Upper lobe of left lung (tissue), 6 donors: ENCODE data around the gene MYOM1. TPM values are rescaled to one million over a fixed set of nuclear protein-coding genes. Genes with fewer than 3 reads are reported as not detected.
A peak's percentile ranks its signal among the peaks of the same experiment; 100 is the strongest.

Source experiments
- ATAC-seq, 2 donors: fragments of 200-7000 bp; cut with Tn5 transposase; one replicate each; pipeline ENCODE4 v1.9.1; 2022; ENCODE audit warnings: mild to moderate bottlenecking in 2 of 2, moderate library complexity in 2 of 2; ENCODE audit not compliant: low FRiP score in 2 of 2
- DNase-seq, 2 donors: peaks; one replicate each; pipeline ENCODE4 v3.0.0-alpha.2; 2019 to 2020
- H3K27ac ChIP-seq, 4 donors: fragments of 200-600 bp; sonication (generic); one replicate each; pipeline ENCODE4 v1.5.1; 2016 to 2019
- H3K27me3 ChIP-seq, 4 donors: fragments of 200-600 bp; sonication (generic); one replicate each; pipeline ENCODE4 v1.5.1; 2017 to 2019
- H3K36me3 ChIP-seq, 4 donors: fragments of 200-600 bp; sonication (generic); one replicate each; pipeline ENCODE4 v1.5.1; 2016 to 2019
- H3K4me1 ChIP-seq, 4 donors: fragments of 200-600 bp; sonication (generic); one replicate each; pipeline ENCODE4 v1.5.1; 2018 to 2019
- H3K4me3 ChIP-seq, 4 donors: fragments of 200-600 bp; sonication (generic); one replicate each; pipeline ENCODE4 v1.5.1; 2017 to 2019; ENCODE audit warnings: mild to moderate bottlenecking in 2 of 4, moderate library complexity in 1 of 4
- H3K9me3 ChIP-seq, 4 donors: fragments of 200-600 bp; sonication (generic); one replicate each; pipeline ENCODE4 v1.5.1; 2018 to 2019
- CTCF ChIP-seq, 6 experiments: fragments of 450-650 bp in 4 of 6; fragments of 200-600 bp in 2 of 6; sonication (generic) in 2 of 6; IDR thresholded peaks; one replicate each; pipeline ENCODE4 v1.5.1; 2016 to 2019; ENCODE audit warnings: antibody characterized with exemption in 6 of 6
- EP300 ChIP-seq, 4 donors: sonication (generic); formaldehyde crosslinking; IDR thresholded peaks; one replicate each; pipeline ENCODE4 v1.5.1; 2017; ENCODE audit warnings: antibody characterized with exemption in 4 of 4, control low read depth in 2 of 4
- POLR2A ChIP-seq, 4 donors: fragments of 450-650 bp; IDR thresholded peaks; one replicate each; pipeline ENCODE4 v1.5.1; 2016 to 2017; ENCODE audit warnings: antibody characterized with exemption in 4 of 4, mild to moderate bottlenecking in 2 of 4
- POLR2AphosphoS5 ChIP-seq, 2 donors: sonication (generic); formaldehyde crosslinking; IDR thresholded peaks; one replicate each; pipeline ENCODE4 v1.5.1; 2017; ENCODE audit warnings: antibody characterized with exemption in 2 of 2
- WGBS, 2 donors: methylation state at CpG; one replicate each; pipeline ENCODE4 v1.1.5; 2017 to 2018; 5-methylcytosine and 5-hydroxymethylcytosine counted together
- total RNA-seq, 6 donors: library from RNA; depleted of rRNA in 4 of 6; stranded (reverse); fragments of >200 nt in 4 of 6; gene quantifications; one replicate each; pipeline versions ENCODE4 v1.1.0 to v1.2.1, GENCODE V29; 2016 to 2021
- donor health status: DM: no; HTN: no; CAD: no; lungs with moderate emphysema.
- donor health status: DM: no; HTN: yes; CAD: no; lungs with severe emphysema.

MYOM1 gene
- total RNA-seq, 6 donors from 2014 or later, result 0.76 to 11.2 (median 2.2) TPM

DNA sequence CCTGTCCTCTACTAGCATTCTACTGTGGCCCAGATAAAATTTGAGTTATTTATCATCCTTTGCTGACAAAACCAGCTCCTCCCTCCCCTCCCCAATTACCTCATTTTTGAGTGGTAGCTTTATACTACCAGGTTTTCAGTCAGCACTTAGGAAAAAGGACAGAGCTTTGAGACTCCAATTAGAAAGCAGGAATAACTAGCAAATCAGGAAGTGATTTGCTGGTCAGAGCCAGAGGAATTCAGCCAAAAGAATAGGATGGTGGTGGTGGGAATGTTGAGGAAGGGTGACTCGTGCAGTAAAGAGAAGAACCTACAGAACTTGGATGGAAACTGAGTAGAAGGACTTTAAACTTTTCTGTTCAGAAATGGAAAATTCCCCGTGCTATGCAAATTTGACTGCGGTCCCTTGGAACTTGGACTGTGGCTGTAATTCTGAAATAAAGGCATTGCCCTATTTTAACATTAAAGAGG lies 45.8 kb upstream of the MYOM1 start:
- DNase-seq (no peak), ATAC-seq (no peak)
- Histone ChIP-seq H3K9me3 (no peaks in the 10 kb centered on the region), H3K27me3 (no peaks in the 10 kb centered on the region), H3K4me3 (peak overlapping the region in 1 of 4 donors; percentile 85), H3K36me3 (no peaks in the 10 kb centered on the region), H3K27ac (peak overlapping the region in 2 of 4 donors; percentile 12 to 39), H3K4me1 (peaks cover 67 to 78% (median 72%) of the 10 kb centered on the region in 4 donors)
- no peak for TF ChIP-seq POLR2AphosphoS5 (IDR thresholded peaks at IDR 0.05)
- TF ChIP-seq EP300 (IDR thresholded peaks at IDR 0.05), result no peak
- TF ChIP-seq CTCF (IDR thresholded peaks at IDR 0.05), result no peak
- 65 to 77% methylated on average over 3 of the region's 3 CpGs for WGBS, 2 donors

DNA sequence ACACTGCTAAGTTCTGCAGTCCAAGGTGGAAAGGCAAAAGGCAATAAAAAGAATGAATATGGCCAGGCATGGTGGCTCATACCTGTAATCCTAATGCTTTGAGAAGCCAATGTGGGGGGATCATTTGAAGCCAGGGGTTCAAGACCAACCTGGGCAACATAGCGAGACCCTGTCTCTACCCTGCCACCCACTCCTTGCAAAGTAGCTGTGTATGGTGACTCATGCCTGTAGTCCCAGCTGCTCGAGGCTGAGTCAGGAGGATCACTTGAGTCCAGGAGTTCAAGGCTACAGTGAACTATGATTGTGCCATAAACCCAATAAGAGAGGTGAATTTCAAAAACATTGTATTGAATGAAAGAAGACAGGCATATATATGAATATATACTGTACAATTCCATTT lies 44.6 kb upstream of the MYOM1 start:
- WGBS, 2 donors, result 46 to 72% methylated on average over 2 of the region's 2 CpGs
- peak overlapping the region in 1 of 4 donors; percentile 85 for H3K4me3 ChIP-seq

GRCh38 chr18:3263132-3263700 lies 43.4 kb upstream of the MYOM1 start:
- peak overlapping the region; percentile 70 to 91 (median 84) for H3K4me3 ChIP-seq
- no peaks in the 10 kb centered on the region for H3K9me3 ChIP-seq
- WGBS, 2 donors, result 19% methylated on average over 8 of the region's 8 CpGs
- peaks cover 0 to 12% (median 2%) of the 10 kb centered on the region in 4 donors for H3K36me3 ChIP-seq
- peak overlapping the region; percentile 92 to 99 (median 98) for H3K27ac ChIP-seq
- no peaks in the 10 kb centered on the region for H3K27me3 ChIP-seq
- no peak for DNase-seq
- H3K4me1 ChIP-seq, result peaks cover 52 to 62% (median 60%) of the 10 kb centered on the region in 4 donors
- ATAC-seq, result no peak
- TF ChIP-seq CTCF (IDR thresholded peaks at IDR 0.05) (no peak), POLR2A (IDR thresholded peaks at IDR 0.05) (no peak), POLR2AphosphoS5 (IDR thresholded peaks at IDR 0.05) (no peak), EP300 (IDR thresholded peaks at IDR 0.05) (no peak)

More for the DNA sequence above, 44.6 kb upstream of the MYOM1 start:
- ATAC-seq (no peak), DNase-seq (no peak)
- H3K27me3 ChIP-seq, result no peaks in the 10 kb centered on the region
- peak overlapping the region in 1 of 4 donors; percentile 14 for H3K27ac ChIP-seq
- peaks cover 0 to under 1% (median 0%) of the 10 kb centered on the region in 4 donors for H3K36me3 ChIP-seq
- no peaks in the 10 kb centered on the region for H3K9me3 ChIP-seq
- TF ChIP-seq CTCF (IDR thresholded peaks at IDR 0.05) (no peak), POLR2AphosphoS5 (IDR thresholded peaks at IDR 0.05) (no peak), POLR2A (IDR thresholded peaks at IDR 0.05) (no peak), EP300 (IDR thresholded peaks at IDR 0.05) (no peak)
- H3K4me1 ChIP-seq, result peaks cover 63 to 73% (median 71%) of the 10 kb centered on the region in 4 donors

GRCh38 chr18:3262234-3263131 lies 42.7 kb upstream of the MYOM1 start:
- Histone ChIP-seq H3K9me3 (no peaks in the 10 kb centered on the region), H3K4me1 (peaks cover 45 to 55% (median 54%) of the 10 kb centered on the region in 4 donors), H3K4me3 (peak overlapping the region; percentile 70 to 91 (median 84)), H3K27me3 (no peaks in the 10 kb centered on the region), H3K36me3 (peaks cover 5 to 20% (median 9%) of the 10 kb centered on the region in 4 donors), H3K27ac (peak overlapping the region; percentile 92 to 99 (median 98))
- ATAC-seq, result peak; percentile 13 to 70
- WGBS, 2 donors, result 1% methylated on average over 18 to 54 of the region's 69 CpGs
- peak in 1 of 2 donors; percentile 91 for DNase-seq
- peak in 1 of 2 donors; percentile 6 for TF ChIP-seq POLR2AphosphoS5 (IDR thresholded peaks at IDR 0.05)
- TF ChIP-seq EP300 (IDR thresholded peaks at IDR 0.05), result no peak
